H54 (cell line): ENCODE data around the gene GCM1.

Experiments
- DNase-seq: peaks from one replicate; pipeline ENCODE4 v3.0.0; 2011; ENCODE audit warnings: low spot score, mixed read lengths; ENCODE audit not compliant: insufficient read length
- FAIRE-seq: peaks from 3 replicates; lab custom pipeline; 2011; peaks lifted over from hg19 to GRCh38; lab: Jason Lieb, UNC
- POLR2A ChIP-seq: IDR thresholded peaks from 2 replicates; pipeline ENCODE4 v1.6.1; 2011; ENCODE audit warnings: low read depth, mild to moderate bottlenecking, low read length

GCM1 gene

DNA sequence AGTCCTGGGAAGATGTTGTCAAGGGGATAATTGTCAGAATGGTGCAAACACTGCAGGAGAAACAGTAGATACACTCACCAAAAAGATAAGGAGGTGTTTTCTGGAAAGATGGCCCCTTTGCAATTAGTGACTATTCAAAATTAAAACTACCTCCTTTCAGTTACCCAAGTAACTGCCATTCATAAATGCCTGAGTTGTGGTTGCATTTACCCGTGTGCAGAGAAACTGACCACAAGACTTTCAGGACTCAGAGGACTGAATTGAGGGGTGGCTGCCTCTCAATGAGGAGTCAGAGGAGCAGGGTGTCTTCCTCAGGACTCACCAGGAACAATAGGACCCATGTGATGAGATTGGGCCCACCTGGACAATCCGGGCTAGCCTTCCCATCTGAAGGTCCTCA, 39.0 kb downstream of the GCM1 start:
- no peak for FAIRE-seq
- TF ChIP-seq POLR2A = no peak
- DNase-seq = no peak

DNA sequence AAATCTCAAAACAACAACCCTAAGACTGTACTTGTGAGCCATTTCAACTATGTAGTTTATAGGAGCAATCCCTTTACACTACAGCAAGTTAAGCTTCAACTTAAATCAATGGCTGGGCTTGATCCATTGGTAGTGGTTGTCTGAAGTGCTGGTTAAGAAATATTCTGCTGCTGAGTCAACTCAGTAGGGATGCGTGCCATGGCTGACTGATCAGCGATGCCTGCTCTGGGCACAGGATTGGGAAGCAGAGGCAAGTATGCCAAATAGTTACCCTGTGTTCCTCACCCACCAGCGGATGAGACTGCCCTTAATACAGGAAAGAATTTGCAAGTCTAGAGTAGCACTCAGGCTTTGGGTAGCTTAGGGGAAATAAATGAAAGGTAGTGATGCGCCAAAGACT, 41.5 kb downstream of the GCM1 start:
- FAIRE-seq = peak; percentile 93
- peak; percentile 65 for DNase-seq
- TF ChIP-seq POLR2A = no peak

DNA sequence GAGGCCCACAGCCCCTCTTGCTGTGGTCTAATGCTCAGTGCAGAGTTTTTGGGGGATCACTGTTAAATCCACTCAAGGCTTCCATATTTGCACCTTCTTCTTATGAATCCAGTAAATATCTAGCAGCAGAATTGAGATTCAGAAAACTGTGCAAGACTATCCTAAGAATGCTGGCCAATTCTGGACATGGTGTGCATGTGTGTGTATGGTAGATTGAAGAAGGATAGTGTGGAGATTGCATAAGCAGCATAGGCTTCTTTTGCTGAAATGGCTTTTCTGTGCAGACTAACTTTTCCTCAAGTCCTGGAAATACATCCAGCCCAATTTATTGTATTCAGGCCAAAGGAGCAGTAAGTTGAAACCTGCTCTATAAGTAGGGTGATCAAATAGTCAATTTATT, 43.7 kb downstream of the GCM1 start:
- FAIRE-seq (no peak), DNase-seq (no peak)
- TF ChIP-seq POLR2A = no peak

DNA sequence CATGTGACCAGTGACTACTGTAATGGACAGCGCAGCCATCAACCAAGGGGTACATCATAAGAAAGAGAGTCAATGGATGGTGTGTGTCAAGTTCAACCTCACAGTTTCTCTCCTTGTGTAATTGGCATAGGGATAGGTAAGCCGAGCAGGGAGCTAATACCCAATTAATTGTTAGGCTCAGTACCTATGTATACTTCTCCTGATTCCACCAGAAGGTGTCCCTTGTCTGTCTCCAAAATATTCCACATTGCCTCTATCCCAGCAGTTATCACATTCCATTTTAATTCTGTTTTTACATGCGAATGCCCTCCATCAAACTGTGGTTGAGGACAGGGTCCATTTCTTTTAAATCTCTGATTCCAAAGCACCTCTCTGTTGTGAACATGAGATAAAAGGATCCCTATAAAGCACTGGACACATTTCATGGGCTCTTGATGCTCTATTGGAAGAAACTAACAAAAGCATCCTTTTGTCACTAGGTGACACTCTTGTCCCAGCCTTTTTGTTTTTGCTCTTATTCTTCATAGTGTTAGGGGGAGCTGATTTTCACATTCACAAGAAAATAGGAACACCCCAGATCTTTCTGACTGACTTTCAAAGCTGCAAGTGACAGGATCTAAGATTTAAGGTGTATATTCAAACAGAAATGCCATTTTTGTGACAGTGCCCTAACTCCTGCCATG, 44.5 kb downstream of the GCM1 start:
- DNase-seq = no peak

DNA sequence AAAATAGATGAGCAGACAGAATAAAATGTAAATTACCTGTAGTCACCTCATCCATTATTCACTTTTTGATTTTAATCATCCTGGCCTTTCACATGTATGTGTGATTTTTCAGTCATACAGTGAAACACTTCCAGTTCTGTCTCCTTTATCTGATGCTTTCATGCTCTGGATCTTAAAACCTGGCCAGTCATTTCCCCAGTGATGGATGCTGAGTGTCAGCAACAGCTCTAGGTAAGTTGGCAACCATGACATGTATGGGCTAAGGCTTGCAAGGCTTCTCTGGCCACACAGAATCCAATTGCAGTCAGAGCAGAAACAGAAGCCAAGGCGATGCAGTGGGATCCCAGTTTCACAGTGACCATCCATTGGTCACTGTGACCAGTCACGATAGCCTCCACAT, 47.6 kb downstream of the GCM1 start:
- TF ChIP-seq POLR2A = no peak
- no peak for FAIRE-seq
- DNase-seq = no peak

More for the DNA sequence above, 44.5 kb downstream of the GCM1 start:
- TF ChIP-seq POLR2A = no peak
- FAIRE-seq = no peak

DNA sequence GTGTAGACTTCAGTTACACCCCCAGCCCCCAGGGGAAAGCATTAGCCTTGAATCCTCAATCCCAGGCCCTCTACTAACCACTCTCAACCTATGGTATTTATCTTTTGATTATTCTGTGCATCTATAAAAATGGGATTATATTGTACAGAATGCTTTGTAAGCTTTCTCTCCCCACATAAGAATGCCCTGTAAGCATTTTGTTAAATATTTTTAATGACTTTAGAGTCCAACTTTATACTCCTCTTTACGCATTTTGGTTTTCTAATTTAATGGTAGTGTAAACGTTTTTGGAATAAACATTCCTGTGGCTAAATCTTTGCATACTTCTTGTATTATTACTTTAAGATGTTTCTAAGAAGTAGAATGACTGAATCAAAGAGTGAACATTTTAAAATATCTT, 48.1 kb downstream of the GCM1 start:
- DNase-seq (no peak), FAIRE-seq (no peak)
- no peak for TF ChIP-seq POLR2A

DNA sequence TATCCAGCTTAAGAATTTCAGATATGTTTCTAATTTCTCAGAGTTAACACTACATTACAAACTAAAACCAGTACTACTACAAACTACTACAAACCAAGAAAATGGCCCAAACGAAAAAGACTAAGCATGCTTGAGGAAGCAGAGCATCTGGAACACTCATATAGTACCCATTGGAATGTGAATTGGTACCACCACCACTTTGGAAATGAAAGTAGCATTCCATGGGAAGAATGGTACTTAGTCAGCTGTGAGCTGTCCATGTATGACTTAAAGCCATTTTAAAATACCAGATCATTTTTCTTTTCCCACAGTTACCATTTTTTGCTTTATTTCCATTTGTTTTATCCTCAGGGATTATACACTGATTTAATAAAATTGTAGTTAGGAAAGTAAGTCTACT, 52.9 kb downstream of the GCM1 start:
- no peak for DNase-seq
- peak; percentile 50 for FAIRE-seq
- no peak for TF ChIP-seq POLR2A

DNA sequence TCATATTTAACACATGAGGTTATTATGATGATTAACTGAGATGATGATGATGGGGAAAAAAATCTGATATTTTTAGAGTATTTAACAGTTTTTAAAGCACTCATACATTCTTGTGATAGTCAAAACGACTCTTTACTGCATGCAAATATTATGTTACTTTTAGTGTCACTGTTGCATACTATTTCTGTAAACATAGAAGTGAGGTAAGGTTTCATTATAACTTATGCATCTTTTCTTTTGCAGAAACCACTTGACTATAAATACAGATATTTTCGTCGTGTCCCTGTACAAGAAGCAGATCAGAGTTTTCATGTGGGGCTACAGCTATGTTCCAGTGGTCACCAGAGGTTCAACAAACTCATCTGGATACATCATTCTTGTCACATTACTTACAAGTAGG, 53.4 kb downstream of the GCM1 start:
- DNase-seq = no peak
- FAIRE-seq = peak; percentile 6
- TF ChIP-seq POLR2A = no peak

DNA sequence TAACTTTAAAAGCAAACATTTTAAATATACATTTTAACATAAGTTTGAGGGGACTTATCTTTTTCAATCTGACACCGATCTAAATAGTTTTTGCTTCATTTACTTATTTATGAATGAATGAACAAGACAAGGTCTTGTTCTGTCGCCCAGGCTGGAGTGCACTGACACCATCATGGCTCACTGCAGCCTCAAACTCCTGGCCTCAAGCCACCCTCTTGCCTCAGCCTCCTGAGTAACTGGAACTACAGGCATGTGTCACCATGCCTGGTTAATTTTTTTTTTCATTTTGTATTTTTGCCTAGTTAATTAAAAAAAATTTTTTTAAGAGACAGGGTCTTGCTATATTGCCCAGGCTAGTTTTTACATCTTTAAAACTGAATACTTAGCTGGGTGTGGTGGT, 58.1 kb downstream of the GCM1 start:
- TF ChIP-seq POLR2A = no peak
- no peak for DNase-seq
- peak; percentile 86 for FAIRE-seq

DNA sequence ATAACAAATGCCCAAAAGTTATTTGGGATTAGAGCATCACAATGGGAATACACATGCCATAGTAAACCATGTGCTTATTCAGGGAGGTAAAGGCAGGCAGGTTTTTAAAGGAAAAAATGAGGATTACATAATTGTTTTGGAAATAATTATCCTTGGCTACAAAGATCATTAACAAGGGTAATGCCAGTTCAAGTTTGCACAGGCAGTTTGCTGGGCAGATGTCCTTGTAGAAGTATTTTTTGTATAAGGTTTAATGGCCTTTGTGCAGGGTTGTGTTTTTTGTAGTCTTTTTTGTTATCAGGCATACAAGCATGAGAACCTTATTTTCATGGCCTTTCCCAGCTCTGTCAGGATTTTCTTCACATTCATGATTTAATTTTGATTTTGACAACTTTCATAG, 58.7 kb downstream of the GCM1 start:
- DNase-seq (no peak), FAIRE-seq (no peak)

DNA sequence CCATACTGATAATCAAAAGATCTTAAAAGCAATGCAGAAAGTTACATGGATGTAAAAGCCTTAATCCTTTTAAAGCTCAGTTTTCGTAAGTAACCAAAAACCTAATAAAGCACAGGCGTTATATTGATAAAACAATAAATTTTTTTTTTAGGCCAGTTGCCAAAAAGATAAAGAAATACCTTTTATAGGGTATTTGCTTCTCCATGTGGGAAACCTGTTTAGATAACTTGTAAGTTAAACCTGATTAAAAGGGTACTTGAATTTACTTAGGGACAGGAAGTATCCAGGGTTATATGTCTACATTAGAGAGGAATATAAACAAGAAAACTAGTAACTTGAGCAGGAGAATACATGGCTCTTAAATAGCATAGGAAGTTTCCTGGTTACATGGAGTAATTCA, 62.3 kb downstream of the GCM1 start:
- peak; percentile 20 for FAIRE-seq
- no peak for TF ChIP-seq POLR2A
- DNase-seq = no peak

More for the DNA sequence above, 58.7 kb downstream of the GCM1 start:
- no peak for TF ChIP-seq POLR2A

DNA sequence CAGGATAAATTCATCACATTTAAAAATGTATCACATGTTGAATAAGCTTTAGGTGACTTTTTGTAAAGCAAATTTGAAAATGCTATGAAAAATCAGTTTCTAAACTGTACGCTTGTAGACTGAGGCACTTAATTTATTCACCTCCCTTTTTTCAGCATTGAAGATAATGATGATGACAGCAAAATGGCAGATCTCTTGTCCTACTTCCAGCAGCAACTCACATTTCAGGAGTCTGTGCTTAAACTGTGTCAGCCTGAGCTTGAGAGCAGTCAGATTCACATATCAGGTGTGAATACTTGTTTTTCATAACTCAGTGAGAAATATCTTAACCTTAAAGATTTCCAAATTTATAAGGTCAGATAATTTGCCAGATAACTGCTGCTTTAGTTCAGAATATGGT, 67.8 kb downstream of the GCM1 start:
- no peak for TF ChIP-seq POLR2A
- DNase-seq = no peak
- FAIRE-seq = peak; percentile 80
